Measurements from ENCODE around the gene LMBR1L. TPM values are rescaled to one million over a fixed set of nuclear protein-coding genes. Genes with fewer than 3 reads are reported as not detected.

LMBR1L gene
- total and polyA plus RNA-seq, 2 of the 13 experiments (the other 11 are each of a cell fraction or from before 2014, with no cell fraction given): 12.2 to 65.9 TPM

DNA sequence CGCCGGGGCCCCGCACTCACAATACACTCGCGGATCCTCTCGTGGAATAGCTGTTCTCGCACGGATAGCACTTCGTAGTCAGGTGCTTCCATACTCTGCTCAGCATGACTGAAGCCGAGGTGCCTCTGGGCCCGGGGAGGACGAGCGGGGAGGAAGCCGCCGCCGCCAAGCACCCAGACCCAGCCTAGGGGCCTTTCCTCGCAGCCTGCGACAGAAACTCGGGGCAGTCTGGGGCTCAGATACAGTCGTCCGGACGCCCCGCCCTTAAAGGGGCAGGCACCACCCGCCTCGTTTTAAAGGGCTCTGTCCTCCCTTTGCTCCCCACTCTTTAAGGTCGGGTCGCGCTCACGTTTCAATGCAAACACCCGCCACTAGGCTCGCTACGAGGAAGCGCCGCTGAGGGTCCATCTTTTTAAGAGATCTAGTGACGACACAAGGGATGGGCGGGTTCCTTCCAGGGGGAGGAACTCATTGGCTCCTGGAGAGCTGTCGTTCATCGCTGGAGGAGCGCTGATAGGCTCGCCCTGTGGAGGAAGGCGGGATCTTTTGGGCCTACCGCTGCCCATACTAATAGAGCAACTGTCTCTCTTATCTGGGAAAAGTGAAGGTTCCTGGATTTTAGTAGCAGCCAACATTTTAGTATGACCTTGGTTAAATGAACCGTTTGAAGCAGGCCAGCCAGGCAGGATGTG, at the start of gene LMBR1L (continued):
- TF ChIP-seq SNAPC4 (CRISPR knock-in tag; IDR thresholded peaks at IDR 0.05): no peak
- TF ChIP-seq TOE1 (CRISPR knock-in tag; IDR thresholded peaks at IDR 0.05): no peak
- TF ChIP-seq ZNF281 (CRISPR knock-in tag; IDR thresholded peaks at IDR 0.05; ENCODE audit: borderline replicate concordance): no peak
- no peak; the same call in 1 of the 2 replicates for TF ChIP-seq ZNF782 (CRISPR knock-in tag; IDR thresholded peaks at IDR 0.05; ENCODE audit: borderline replicate concordance)
- TF ChIP-seq NFYC (CRISPR knock-in tag; IDR thresholded peaks at IDR 0.05): peak; percentile 96
- TF ChIP-seq MEF2D (CRISPR knock-in tag; IDR thresholded peaks at IDR 0.05): no peak; the same call in 1 of the 2 replicates
- TF ChIP-seq REL (CRISPR knock-in tag; conservative IDR thresholded peaks at IDR 0.05): no peak
- TF ChIP-seq ZNF766 (CRISPR knock-in tag; IDR thresholded peaks at IDR 0.05; ENCODE audit: borderline replicate concordance): no peak
- 0 out of 2 replicates have a peak, but pooled peaks have one; percentile 4 for TF ChIP-seq THRA (CRISPR knock-in tag; IDR thresholded peaks at IDR 0.05; ENCODE audit: borderline replicate concordance)
- no peak for TF ChIP-seq ZBTB8A (CRISPR knock-in tag; IDR thresholded peaks at IDR 0.05; ENCODE audit: borderline replicate concordance, low read depth)
- peak; percentile 80; the same call in 1 of the 2 replicates for TF ChIP-seq ZNF709 (CRISPR knock-in tag; IDR thresholded peaks at IDR 0.05)
- peak; percentile 27 to 83; a peak in 3 of 4 replicates for TF ChIP-seq POLR2A (IDR thresholded peaks at IDR 0.05; ENCODE audit: insufficient read depth in 1 of 2, low read depth in 2 of 2, low read length in 2 of 2)
- no peak for TF ChIP-seq NFIC (IDR thresholded peaks at IDR 0.05; ENCODE audit: low read length)
- TF ChIP-seq ZNF24 (IDR thresholded peaks at IDR 0.05): no peak
- TF ChIP-seq RCOR2 (CRISPR knock-in tag; IDR thresholded peaks at IDR 0.05): no peak
- no peak for TF ChIP-seq CENPT (CRISPR knock-in tag; IDR thresholded peaks at IDR 0.05; ENCODE audit: low read depth)
- TF ChIP-seq ISL2 (CRISPR knock-in tag; IDR thresholded peaks at IDR 0.05): peak; percentile 41; the same call in 1 of the 2 replicates
- no peak for TF ChIP-seq ZNF761 (CRISPR knock-in tag; conservative IDR thresholded peaks at IDR 0.05)
- no peak for TF ChIP-seq ZNF775 (CRISPR knock-in tag; IDR thresholded peaks at IDR 0.05; ENCODE audit: borderline replicate concordance)
- TF ChIP-seq IKZF1 (IDR thresholded peaks at IDR 0.05): no peak
- TF ChIP-seq, protein P1, sequence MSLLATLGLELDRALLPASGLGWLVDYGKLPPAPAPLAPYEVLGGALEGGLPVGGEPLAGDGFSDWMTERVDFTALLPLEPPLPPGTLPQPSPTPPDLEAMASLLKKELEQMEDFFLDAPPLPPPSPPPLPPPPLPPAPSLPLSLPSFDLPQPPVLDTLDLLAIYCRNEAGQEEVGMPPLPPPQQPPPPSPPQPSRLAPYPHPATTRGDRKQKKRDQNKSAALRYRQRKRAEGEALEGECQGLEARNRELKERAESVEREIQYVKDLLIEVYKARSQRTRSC (CRISPR knock-in tag; IDR thresholded peaks at IDR 0.05; ENCODE audit: low read depth): no peak
